ENCODE data around the gene GPR12. TPM values are rescaled to one million over a fixed set of nuclear protein-coding genes. Genes with fewer than 3 reads are reported as not detected.
A peak's percentile ranks its signal among the peaks of the same experiment; 100 is the strongest.
"Not testable (repeated sequence)": the region's sequence is repeated elsewhere in the genome, so short reads cannot be mapped to it uniquely, and the experiment has no call there.

GPR12 gene
- total RNA-seq, 1 donor from 2014 or later: 0.53 TPM

- ATAC-seq (no peak), DNase-seq (ENCODE audit: low spot score) (no peak)
- intact Hi-C loops (cut with DNase I): loop anchor here (2.0 kb wide), 1 partner anchor 64 kb away; no protein-coding TSS in a partner anchor
Measured at GRCh38 chr13:26756961-26757360, 3.6 kb downstream of the GPR12 start.

GRCh38 chr13:26752671-26753070 is 7.9 kb downstream of the GPR12 start:
- DNase-seq (ENCODE audit: low spot score) (no peak), ATAC-seq (no peak)
- intact Hi-C loops (cut with DNase I): no loop called here

- DNase-seq (ENCODE audit: low spot score) (no peak), ATAC-seq (no peak)
- intact Hi-C loops (cut with DNase I): no loop called here
Measured at GRCh38 chr13:26749905-26750304, 10.7 kb downstream of the GPR12 start.

- intact Hi-C loops (cut with DNase I): no loop called here
- no peak for ATAC-seq
- no peak for DNase-seq (ENCODE audit: low spot score)
Measured at GRCh38 chr13:26749285-26749684, 11.3 kb downstream of the GPR12 start.

GRCh38 chr13:26747706-26748105 is 12.9 kb downstream of the GPR12 start:
- ATAC-seq (no peak), DNase-seq (ENCODE audit: low spot score) (no peak)
- intact Hi-C loops (cut with DNase I): no loop called here

GRCh38 chr13:26743971-26744370 is 16.6 kb downstream of the GPR12 start:
- intact Hi-C loops (cut with DNase I): no loop called here
- no peak for ATAC-seq

GRCh38 chr13:26742691-26743358 is 17.8 kb downstream of the GPR12 start:
- DNase-seq (ENCODE audit: low spot score): no peak
- intact Hi-C loops (cut with DNase I): no loop called here
- no peak for ATAC-seq

More at GRCh38 chr13:26743971-26744370, 16.6 kb downstream of the GPR12 start:
- no peak for DNase-seq (ENCODE audit: low spot score)

GRCh38 chr13:26735677-26736076 is 24.9 kb downstream of the GPR12 start:
- DNase-seq (ENCODE audit: low spot score) (no peak), ATAC-seq (no peak)
- intact Hi-C loops (cut with DNase I): no loop called here

GRCh38 chr13:26727633-26728032 is 33.0 kb downstream of the GPR12 start:
- ATAC-seq (no peak), DNase-seq (ENCODE audit: low spot score) (no peak)
- intact Hi-C loops (cut with DNase I): no loop called here

- DNase-seq (ENCODE audit: low spot score) (no peak), ATAC-seq (peak; percentile 42)
- intact Hi-C loops (cut with DNase I): no loop called here
Measured at GRCh38 chr13:26727122-26727521, 33.5 kb downstream of the GPR12 start.

- intact Hi-C loops (cut with DNase I): no loop called here
- no peak for DNase-seq (ENCODE audit: low spot score)
- ATAC-seq: peak; percentile 13
Measured at GRCh38 chr13:26726684-26727083, 33.9 kb downstream of the GPR12 start.

GRCh38 chr13:26723620-26724019 is 37.0 kb downstream of the GPR12 start:
- ATAC-seq; intact Hi-C loops (cut with DNase I); DNase-seq (ENCODE audit: low spot score): not testable (repeated sequence)

- no peak for DNase-seq (ENCODE audit: low spot score)
- ATAC-seq: no peak
- intact Hi-C loops (cut with DNase I): no loop called here
Measured at GRCh38 chr13:26722321-26722720, 38.3 kb downstream of the GPR12 start.

- DNase-seq (ENCODE audit: low spot score) (no peak), ATAC-seq (peak; percentile 42)
- intact Hi-C loops (cut with DNase I): no loop called here
Measured at GRCh38 chr13:26721251-26722121, 39.1 kb downstream of the GPR12 start.

GRCh38 chr13:26719356-26719945 is 41.1 kb downstream of the GPR12 start:
- intact Hi-C loops (cut with DNase I): no loop called here
- DNase-seq (ENCODE audit: low spot score) (no peak), ATAC-seq (peak; percentile 20)

- intact Hi-C loops (cut with DNase I): no loop called here
- DNase-seq (ENCODE audit: low spot score) (no peak), ATAC-seq (no peak)
Measured at GRCh38 chr13:26718872-26719271, 41.7 kb downstream of the GPR12 start.

- ATAC-seq (no peak), DNase-seq (ENCODE audit: low spot score) (no peak)
- intact Hi-C loops (cut with DNase I): no loop called here
Measured at GRCh38 chr13:26718146-26718545, 42.4 kb downstream of the GPR12 start.

GRCh38 chr13:26716984-26717383 is 43.6 kb downstream of the GPR12 start:
- intact Hi-C loops (cut with DNase I): no loop called here
- DNase-seq (ENCODE audit: low spot score) (no peak), ATAC-seq (no peak)

- DNase-seq (ENCODE audit: low spot score): no peak
- no peak for ATAC-seq
- intact Hi-C loops (cut with DNase I): no loop called here
Measured at GRCh38 chr13:26713341-26713740, 47.2 kb downstream of the GPR12 start.

GRCh38 chr13:26711211-26711610 is 49.4 kb downstream of the GPR12 start:
- ATAC-seq (no peak), DNase-seq (ENCODE audit: low spot score) (no peak)
- intact Hi-C loops (cut with DNase I): no loop called here

All from sciatic nerve (tissue), 2 donors.